Measurements from ENCODE around the gene PLA1A. TPM values are rescaled to one million over a fixed set of nuclear protein-coding genes. Genes with fewer than 3 reads are reported as not detected.

The PLA1A gene
- total RNA-seq, 4 donors from 2014 or later = 2.0 to 6.7 (median 3.9) TPM

DNA sequence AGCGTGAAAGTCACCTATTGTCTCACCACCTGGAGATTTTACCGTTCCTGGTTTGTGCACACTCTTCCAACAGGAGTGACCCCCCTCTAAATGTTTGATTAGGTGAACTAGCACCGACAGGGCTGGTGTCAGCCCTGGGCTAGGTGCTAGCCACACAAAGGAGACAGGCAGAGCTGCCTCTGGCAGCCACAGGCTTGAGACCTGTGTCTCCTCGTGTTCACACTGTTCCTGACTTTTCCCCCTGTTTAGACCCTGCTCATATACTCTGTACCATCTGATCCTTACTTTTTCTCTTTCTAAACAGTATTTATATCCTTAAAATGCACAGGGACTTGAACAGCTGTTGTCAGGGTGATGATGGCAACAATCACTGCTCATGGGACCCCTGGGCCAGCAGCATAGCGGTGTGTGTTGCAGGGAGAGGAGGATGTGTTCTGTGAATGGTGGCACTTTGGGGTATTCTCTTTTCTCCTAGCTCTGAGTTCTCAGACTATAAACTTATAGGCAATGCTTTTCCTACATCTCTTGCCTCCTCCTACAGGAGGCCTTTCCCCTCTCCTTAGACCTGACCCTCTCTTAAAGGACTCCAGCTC, 43.8 kb upstream of the PLA1A start:
- no peak for TF ChIP-seq POLR2A (IDR thresholded peaks at IDR 0.05)
- TF ChIP-seq, protein P1, sequence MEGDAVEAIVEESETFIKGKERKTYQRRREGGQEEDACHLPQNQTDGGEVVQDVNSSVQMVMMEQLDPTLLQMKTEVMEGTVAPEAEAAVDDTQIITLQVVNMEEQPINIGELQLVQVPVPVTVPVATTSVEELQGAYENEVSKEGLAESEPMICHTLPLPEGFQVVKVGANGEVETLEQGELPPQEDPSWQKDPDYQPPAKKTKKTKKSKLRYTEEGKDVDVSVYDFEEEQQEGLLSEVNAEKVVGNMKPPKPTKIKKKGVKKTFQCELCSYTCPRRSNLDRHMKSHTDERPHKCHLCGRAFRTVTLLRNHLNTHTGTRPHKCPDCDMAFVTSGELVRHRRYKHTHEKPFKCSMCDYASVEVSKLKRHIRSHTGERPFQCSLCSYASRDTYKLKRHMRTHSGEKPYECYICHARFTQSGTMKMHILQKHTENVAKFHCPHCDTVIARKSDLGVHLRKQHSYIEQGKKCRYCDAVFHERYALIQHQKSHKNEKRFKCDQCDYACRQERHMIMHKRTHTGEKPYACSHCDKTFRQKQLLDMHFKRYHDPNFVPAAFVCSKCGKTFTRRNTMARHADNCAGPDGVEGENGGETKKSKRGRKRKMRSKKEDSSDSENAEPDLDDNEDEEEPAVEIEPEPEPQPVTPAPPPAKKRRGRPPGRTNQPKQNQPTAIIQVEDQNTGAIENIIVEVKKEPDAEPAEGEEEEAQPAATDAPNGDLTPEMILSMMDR (IDR thresholded peaks at IDR 0.05) = no peak
- intact Hi-C loops (cut with DNase I) = no loop called here
- DNase-seq = no peak
- Histone ChIP-seq H3K4me3 (replicated peaks in 1 of 3) (no peak overlapping the region), H3K36me3 (no peaks in the 10 kb centered on the region), H3K27ac (no peak overlapping the region), H3K27me3 (no peaks in the 10 kb centered on the region), H3K4me1 (no peaks in the 10 kb centered on the region), H3K9me3 (no peaks in the 10 kb centered on the region)
- WGBS, 2 donors = 63 to 70% methylated on average over 5 of the region's 5 CpGs

DNA sequence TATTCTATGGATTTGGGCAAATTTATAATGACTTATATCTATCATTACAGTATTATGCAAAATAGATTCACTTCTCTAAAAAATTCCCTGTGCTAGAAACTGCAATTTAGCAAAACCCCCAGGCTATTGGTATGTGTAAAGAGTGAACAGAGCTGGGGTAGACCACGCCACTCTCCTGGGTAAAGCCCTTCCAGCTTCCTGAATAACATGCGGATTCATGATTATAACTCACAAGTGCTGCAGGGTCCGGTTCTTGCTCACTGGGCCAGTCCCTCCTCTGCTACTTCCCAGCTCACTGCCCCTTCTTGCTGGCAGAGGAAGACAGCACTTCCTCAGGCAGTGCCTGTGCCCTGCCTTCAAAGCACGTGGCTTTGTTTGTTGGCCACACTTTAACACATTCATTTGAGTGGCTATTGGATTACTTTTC, 42.4 kb upstream of the PLA1A start:
- no peak overlapping the region for H3K27ac ChIP-seq
- H3K27me3 ChIP-seq = no peaks in the 10 kb centered on the region
- 72% methylated on average over 4 of the region's 4 CpGs for WGBS, 2 donors
- TF ChIP-seq, protein P1 (IDR thresholded peaks at IDR 0.05) = no peak
- TF ChIP-seq POLR2A (IDR thresholded peaks at IDR 0.05) = no peak
- no peaks in the 10 kb centered on the region for H3K9me3 ChIP-seq
- intact Hi-C loops (cut with DNase I) = no loop called here
- no peak for DNase-seq
- H3K4me3 ChIP-seq (replicated peaks in 1 of 3) = no peak overlapping the region
- no peaks in the 10 kb centered on the region for H3K36me3 ChIP-seq
- H3K4me1 ChIP-seq = no peaks in the 10 kb centered on the region

DNA sequence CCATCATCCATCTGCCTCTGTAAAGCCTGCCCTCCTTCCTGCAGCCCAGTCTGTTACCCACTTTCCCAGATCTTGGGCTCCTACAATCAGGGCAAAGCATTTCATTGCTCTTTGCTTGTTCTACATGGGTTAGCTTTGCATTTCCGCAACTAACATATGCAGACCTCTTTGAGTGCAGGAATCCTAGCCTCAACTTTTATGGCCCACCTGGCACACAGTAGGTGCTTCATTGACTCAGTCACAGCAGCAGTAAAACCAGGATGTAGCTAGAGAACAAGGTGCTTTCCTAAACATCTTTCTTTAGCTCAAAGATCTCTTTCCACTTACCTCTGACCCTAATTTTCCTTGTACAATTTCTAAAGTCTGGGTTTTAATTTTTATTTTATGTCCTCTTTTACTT, 41.8 kb upstream of the PLA1A start:
- Histone ChIP-seq H3K27me3 (no peaks in the 10 kb centered on the region), H3K27ac (no peak overlapping the region), H3K9me3 (no peaks in the 10 kb centered on the region), H3K4me1 (no peaks in the 10 kb centered on the region), H3K36me3 (no peaks in the 10 kb centered on the region), H3K4me3 (replicated peaks in 1 of 3) (no peak overlapping the region)
- 91% methylated on average over 1 of the region's 1 CpG for WGBS, 2 donors
- intact Hi-C loops (cut with DNase I) = no loop called here
- TF ChIP-seq POLR2A (IDR thresholded peaks at IDR 0.05) = no peak
- TF ChIP-seq, protein P1 (IDR thresholded peaks at IDR 0.05) = no peak
- DNase-seq = no peak

DNA sequence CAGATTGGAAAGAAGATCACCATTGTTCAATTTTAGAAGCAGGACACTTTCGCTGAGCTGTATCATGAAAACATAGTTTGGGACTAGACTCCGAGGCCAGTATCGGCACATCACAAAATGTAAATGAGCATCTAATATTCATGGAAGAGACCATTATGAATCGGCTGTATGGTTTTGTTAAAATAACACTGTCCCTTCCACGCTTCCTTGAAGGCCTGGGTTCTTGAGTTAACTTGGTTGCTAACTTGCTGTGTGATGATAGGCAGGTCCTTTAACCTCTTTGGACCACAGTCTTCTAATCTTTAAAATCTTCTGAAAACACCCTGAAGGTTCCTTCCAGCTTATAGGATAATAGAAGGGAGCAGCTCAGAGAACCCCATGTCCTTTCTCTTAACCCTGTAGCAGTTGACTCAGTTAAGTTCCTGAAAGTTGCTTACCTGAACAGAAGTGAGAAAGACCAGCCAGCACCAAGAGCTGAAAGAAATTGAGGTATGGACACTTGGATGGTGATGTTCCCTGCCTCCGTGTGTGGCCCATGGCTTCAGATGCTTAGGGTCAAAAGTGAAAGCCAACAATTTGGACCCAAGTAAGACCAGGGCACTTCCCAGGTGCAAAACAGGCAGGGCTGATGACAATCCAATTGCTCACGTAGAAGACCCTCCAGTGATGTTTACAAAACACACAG, 40.4 kb upstream of the PLA1A start:
- Histone ChIP-seq H3K4me3 (replicated peaks in 1 of 3) (no peak overlapping the region), H3K27ac (no peak overlapping the region), H3K27me3 (no peaks in the 10 kb centered on the region), H3K9me3 (no peaks in the 10 kb centered on the region), H3K4me1 (no peaks in the 10 kb centered on the region), H3K36me3 (no peaks in the 10 kb centered on the region)
- no peak for DNase-seq
- TF ChIP-seq, protein P1 (IDR thresholded peaks at IDR 0.05) = no peak
- TF ChIP-seq POLR2A (IDR thresholded peaks at IDR 0.05) = no peak
- WGBS, 2 donors = 89 to 92% methylated on average over 7 of the region's 7 CpGs
- intact Hi-C loops (cut with DNase I) = no loop called here

DNA sequence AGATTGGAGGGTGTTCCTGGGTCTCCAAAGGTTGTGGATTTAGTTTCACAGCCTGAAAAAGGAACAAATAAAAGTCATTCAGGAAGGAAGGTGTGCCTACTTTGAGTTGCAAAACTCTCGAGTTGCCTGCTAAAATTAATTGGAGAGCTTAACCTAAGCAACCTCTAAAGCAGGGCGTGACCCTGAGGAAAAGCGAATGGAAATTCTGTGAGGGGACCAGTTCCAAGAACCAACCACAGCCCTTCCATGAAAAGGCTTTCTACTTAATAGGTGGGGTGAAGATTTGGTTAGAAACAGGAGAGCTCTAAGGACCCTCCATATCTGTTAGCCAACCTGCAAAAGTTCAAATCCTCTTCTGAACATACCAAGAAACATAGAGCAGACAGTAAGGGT, 39.8 kb upstream of the PLA1A start:
- intact Hi-C loops (cut with DNase I) = no loop called here
- no peaks in the 10 kb centered on the region for H3K9me3 ChIP-seq
- WGBS, 2 donors = 81% methylated on average over 3 of the region's 3 CpGs
- H3K36me3 ChIP-seq = no peaks in the 10 kb centered on the region
- no peaks in the 10 kb centered on the region for H3K4me1 ChIP-seq
- DNase-seq = no peak
- no peak overlapping the region for H3K27ac ChIP-seq
- no peaks in the 10 kb centered on the region for H3K27me3 ChIP-seq
- H3K4me3 ChIP-seq (replicated peaks in 1 of 3) = no peak overlapping the region
- TF ChIP-seq, protein P1 (IDR thresholded peaks at IDR 0.05) = no peak
- no peak for TF ChIP-seq POLR2A (IDR thresholded peaks at IDR 0.05)

All from thyroid gland (tissue), 4 donors.